CD4-positive, alpha-beta memory T cell (primary cell): Measurements from ENCODE around the gene LTA. TPM values are rescaled to one million over a fixed set of nuclear protein-coding genes. Genes with fewer than 3 reads are reported as not detected.

Source experiments
- CTCF ChIA-PET: fragments of 350-600 bp; sonication (Branson Sonifier 250); formaldehyde crosslinking; loops from one replicate; lab custom pipeline; 2021; ENCODE audit warnings: inconsistent platforms; ENCODE audit not compliant: partially characterized antibody; lab: Charles Lee
- POLR2A ChIA-PET: fragments of 350-600 bp; sonication (Branson Sonifier 250); formaldehyde crosslinking; loops from one replicate; lab custom pipeline; 2021; ENCODE audit not compliant: partially characterized antibody; lab: Charles Lee
- DNase-seq, 5 donors: peaks; one replicate each; pipeline versions ENCODE4 v3.0.0 to v3.0.0-alpha.2; 2020 to 2022; ENCODE audit warnings: mixed read lengths in 1 of 5
- H3K27ac ChIP-seq: one replicate; pipeline ENCODE4 v1.7.0; 2013; ENCODE audit warnings: low read depth, low read length
- H3K27me3 ChIP-seq: 2 replicates; pipeline ENCODE4 v1.7.0; 2013; ENCODE audit warnings: mild to moderate bottlenecking, low read length, moderate library complexity; ENCODE audit not compliant: insufficient read depth
- H3K36me3 ChIP-seq: 2 replicates; pipeline ENCODE4 v1.7.0; 2013; ENCODE audit warnings: mild to moderate bottlenecking, low read length, moderate library complexity; ENCODE audit not compliant: insufficient read depth
- H3K4me1 ChIP-seq: 2 replicates; pipeline ENCODE4 v1.7.0; 2013; ENCODE audit warnings: mild to moderate bottlenecking, low read length, moderate library complexity; ENCODE audit not compliant: insufficient read depth
- H3K4me3 ChIP-seq, 2 donors: one replicate each; pipeline ENCODE4 v1.7.0; 2013; ENCODE audit warnings: low read length in 2 of 2, mild to moderate bottlenecking in 1 of 2
- H3K9me3 ChIP-seq, 2 donors: one replicate each; pipeline ENCODE4 v1.7.0; 2013; ENCODE audit warnings: low read length in 2 of 2, control low read depth in 1 of 2; ENCODE audit not compliant: control insufficient read depth in 1 of 2
- H3K27ac Mint-ChIP-seq, 7 donors: one replicate each; pipeline ENCODE4 v1.8.0; 2020 to 2021; ENCODE audit warnings: mixed read lengths in 7 of 7, mild to moderate bottlenecking in 6 of 7, inconsistent platforms in 3 of 7, moderate library complexity in 3 of 7
- H3K27me3 Mint-ChIP-seq, 2 donors: one replicate each; pipeline ENCODE4 v1.8.0; 2020 to 2021; ENCODE audit warnings: mixed read lengths in 2 of 2
- H3K36me3 Mint-ChIP-seq, 2 donors: one replicate each; pipeline ENCODE4 v1.8.0; 2020 to 2021; ENCODE audit warnings: mixed read lengths in 2 of 2, inconsistent platforms in 1 of 2, mild to moderate bottlenecking in 1 of 2
- H3K4me1 Mint-ChIP-seq, 4 donors: one replicate each; pipeline ENCODE4 v1.8.0; 2020 to 2021; ENCODE audit warnings: mixed read lengths in 4 of 4, mild to moderate bottlenecking in 1 of 4
- H3K4me3 Mint-ChIP-seq, 8 donors: one replicate each; pipeline ENCODE4 v1.8.0; 2020 to 2021; ENCODE audit warnings: mixed read lengths in 8 of 8, mild to moderate bottlenecking in 7 of 8, moderate library complexity in 6 of 8, inconsistent platforms in 3 of 8
- H3K9me3 Mint-ChIP-seq, 8 donors: one replicate each; pipeline ENCODE4 v1.8.0; 2020 to 2021; ENCODE audit warnings: mixed read lengths in 8 of 8, mild to moderate bottlenecking in 5 of 8, inconsistent platforms in 3 of 8, moderate library complexity in 1 of 8
- intact Hi-C: fragments of 100-400 bp; cut with micrococcal nuclease; formaldehyde crosslinking; loops from one replicate; pipeline ENCODE4 v1.15.1; 2023
- polyA plus RNA-seq, 2 donors: library from polyadenylated mRNA; unstranded; fragments of 300-500 nt; fragmentation: Illumina TruSeq; gene quantifications; one replicate each; pipeline ENCODE4 v1.2.3, GENCODE V29; 2021
- total RNA-seq, 2 experiments: library from RNA; stranded (reverse); gene quantifications; one replicate each; pipeline ENCODE4 v1.2.3, GENCODE V29; 2021

The LTA gene
- total and polyA plus RNA-seq, 4 experiments from 2014 or later: 17.3 to 31.1 (median 22.6) TPM

GRCh38 chr6:31574106-31575061 lies 2.3 kb downstream of the LTA start:
- Mint-ChIP-seq H3K4me1 (peaks cover 62 to 97% (median 75%) of the 10 kb centered on the region in 4 donors), H3K36me3 (peaks cover 27 to 45% of the 10 kb centered on the region in 2 donors), H3K4me3 (peak overlapping the region; percentile 88 to 100 (median 98)), H3K27ac (peak overlapping the region; percentile 96 to 100 (median 99)), H3K9me3 (peaks cover 0 to 4% (median 0%) of the 10 kb centered on the region in 8 donors), H3K27me3 (no peaks in the 10 kb centered on the region)
- peaks cover 12% of the 10 kb centered on the region for H3K36me3 ChIP-seq
- peak in 1 of 5 donors; percentile 33 for DNase-seq
- H3K27ac ChIP-seq: peak overlapping the region; percentile 83
- CTCF ChIA-PET: interaction anchor here (1.0 to 19.7 kb wide), 6 partner anchors 19 to 256 kb away, joined by 3 to 962 read pairs (median 10); partner anchors contain the start of genes ATP6V1G2, DDX39B, LST1 and NCR3
- intact Hi-C loops: no loop called here
- peak overlapping the region; percentile 87 to 99 for H3K4me3 ChIP-seq
- no peaks in the 10 kb centered on the region for H3K27me3 ChIP-seq
- H3K9me3 ChIP-seq: no peaks in the 10 kb centered on the region
- peaks cover 82% of the 10 kb centered on the region for H3K4me1 ChIP-seq
- POLR2A ChIA-PET: interaction anchor here (0.6 to 52.5 kb wide), 10 partner anchors 8 to 377 kb away, joined by 3 to 3597 read pairs (median 5); partner anchors contain the start of genes ABHD16A, ATP6V1G2, BAG6 and DDX39B

DNA sequence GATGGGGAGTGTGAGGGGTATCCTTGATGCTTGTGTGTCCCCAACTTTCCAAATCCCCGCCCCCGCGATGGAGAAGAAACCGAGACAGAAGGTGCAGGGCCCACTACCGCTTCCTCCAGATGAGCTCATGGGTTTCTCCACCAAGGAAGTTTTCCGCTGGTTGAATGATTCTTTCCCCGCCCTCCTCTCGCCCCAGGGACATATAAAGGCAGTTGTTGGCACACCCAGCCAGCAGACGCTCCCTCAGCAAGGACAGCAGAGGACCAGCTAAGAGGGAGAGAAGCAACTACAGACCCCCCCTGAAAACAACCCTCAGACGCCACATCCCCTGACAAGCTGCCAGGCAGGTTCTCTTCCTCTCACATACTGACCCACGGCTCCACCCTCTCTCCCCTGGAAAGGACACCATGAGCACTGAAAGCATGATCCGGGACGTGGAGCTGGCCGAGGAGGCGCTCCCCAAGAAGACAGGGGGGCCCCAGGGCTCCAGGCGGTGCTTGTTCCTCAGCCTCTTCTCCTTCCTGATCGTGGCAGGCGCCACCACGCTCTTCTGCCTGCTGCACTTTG lies 3.3 kb downstream of the LTA start, which contains the start of gene TNF:
TSS of gene TNF (plus strand) at position 231 of the 567 bp plus-strand sequence. CDS start at position 408, 177 bp downstream.
- peak within 1 kb of the TSS; percentile 83 for H3K27ac ChIP-seq
- peak; percentile 71 to 92 (median 74) for DNase-seq
- ChIA-PET CTCF (interaction anchor here (0.5 to 19.7 kb wide), 7 partner anchors 18 to 255 kb away, joined by 3 to 962 read pairs (median 6); partner anchors contain the start of genes ATP6V1G2, DDX39B, LST1 and NCR3), POLR2A (interaction anchor here (0.6 to 52.5 kb wide), 15 partner anchors 7 to 1270 kb away, joined by 3 to 3597 read pairs (median 5); partner anchors contain the start of genes ABHD16A, ATP6V1G2, BAG6 and DDX39B)
- H3K4me3 ChIP-seq: peak within 1 kb of the TSS; percentile 87 to 99
- Mint-ChIP-seq H3K9me3 (peaks cover 0 to 4% (median 0%) of the 10 kb centered on the region in 8 donors), H3K36me3 (peaks cover 30 to 52% of the 10 kb centered on the region in 2 donors), H3K4me1 (peaks cover 58 to 97% (median 73%) of the 10 kb centered on the region in 4 donors), H3K27ac (peak within 1 kb of the TSS; percentile 96 to 100 (median 99)), H3K27me3 (no peaks in the 10 kb centered on the region), H3K4me3 (peak within 1 kb of the TSS; percentile 88 to 100 (median 98))
- H3K36me3 ChIP-seq: peaks cover 12% of the 10 kb centered on the region
- H3K27me3 ChIP-seq: no peaks in the 10 kb centered on the region
- H3K9me3 ChIP-seq: no peaks in the 10 kb centered on the region
- intact Hi-C loops: no loop called here
- peaks cover 82% of the 10 kb centered on the region for H3K4me1 ChIP-seq

DNA sequence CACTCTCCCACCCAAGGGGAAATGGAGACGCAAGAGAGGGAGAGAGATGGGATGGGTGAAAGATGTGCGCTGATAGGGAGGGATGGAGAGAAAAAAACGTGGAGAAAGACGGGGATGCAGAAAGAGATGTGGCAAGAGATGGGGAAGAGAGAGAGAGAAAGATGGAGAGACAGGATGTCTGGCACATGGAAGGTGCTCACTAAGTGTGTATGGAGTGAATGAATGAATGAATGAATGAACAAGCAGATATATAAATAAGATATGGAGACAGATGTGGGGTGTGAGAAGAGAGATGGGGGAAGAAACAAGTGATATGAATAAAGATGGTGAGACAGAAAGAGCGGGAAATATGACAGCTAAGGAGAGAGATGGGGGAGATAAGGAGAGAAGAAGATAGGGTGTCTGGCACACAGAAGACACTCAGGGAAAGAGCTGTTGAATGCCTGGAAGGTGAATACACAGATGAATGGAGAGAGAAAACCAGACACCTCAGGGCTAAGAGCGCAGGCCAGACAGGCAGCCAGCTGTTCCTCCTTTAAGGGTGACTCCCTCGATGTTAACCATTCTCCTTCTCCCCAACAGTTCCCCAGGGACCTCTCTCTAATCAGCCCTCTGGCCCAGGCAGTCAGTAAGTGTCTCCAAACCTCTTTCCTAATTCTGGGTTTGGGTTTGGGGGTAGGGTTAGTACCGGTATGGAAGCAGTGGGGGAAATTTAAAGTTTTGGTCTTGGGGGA lies 4.0 kb downstream of the LTA start:
- intact Hi-C loops: loop anchor here (1.0 kb wide), 1 partner anchor 8 kb away; no protein-coding TSS in a partner anchor
- Mint-ChIP-seq H3K27me3 (no peaks in the 10 kb centered on the region), H3K4me1 (peaks cover 55 to 97% (median 70%) of the 10 kb centered on the region in 4 donors), H3K9me3 (peaks cover 0 to 4% (median 0%) of the 10 kb centered on the region in 8 donors), H3K36me3 (peaks cover 37 to 58% of the 10 kb centered on the region in 2 donors), H3K4me3 (peak overlapping the region; percentile 88 to 100 (median 98)), H3K27ac (peak overlapping the region; percentile 96 to 100 (median 99))
- Histone ChIP-seq H3K36me3 (peaks cover 12% of the 10 kb centered on the region), H3K4me3 (peak overlapping the region; percentile 87 to 99), H3K27ac (peak overlapping the region; percentile 83), H3K27me3 (no peaks in the 10 kb centered on the region), H3K4me1 (peaks cover 75% of the 10 kb centered on the region), H3K9me3 (no peaks in the 10 kb centered on the region)
- ChIA-PET POLR2A (interaction anchor here (0.6 to 52.5 kb wide), 22 partner anchors 6 to 1270 kb away, joined by 3 to 3597 read pairs (median 4); partner anchors contain the start of genes ABHD16A, ATP6V1G2, BAG6 and C6orf47), CTCF (interaction anchor here (0.5 to 19.7 kb wide), 7 partner anchors 17 to 254 kb away, joined by 3 to 962 read pairs (median 5); partner anchors contain the start of genes ATP6V1G2, DDX39B, LST1 and NCR3)
- peak in 1 of 5 donors; percentile 54 for DNase-seq

DNA sequence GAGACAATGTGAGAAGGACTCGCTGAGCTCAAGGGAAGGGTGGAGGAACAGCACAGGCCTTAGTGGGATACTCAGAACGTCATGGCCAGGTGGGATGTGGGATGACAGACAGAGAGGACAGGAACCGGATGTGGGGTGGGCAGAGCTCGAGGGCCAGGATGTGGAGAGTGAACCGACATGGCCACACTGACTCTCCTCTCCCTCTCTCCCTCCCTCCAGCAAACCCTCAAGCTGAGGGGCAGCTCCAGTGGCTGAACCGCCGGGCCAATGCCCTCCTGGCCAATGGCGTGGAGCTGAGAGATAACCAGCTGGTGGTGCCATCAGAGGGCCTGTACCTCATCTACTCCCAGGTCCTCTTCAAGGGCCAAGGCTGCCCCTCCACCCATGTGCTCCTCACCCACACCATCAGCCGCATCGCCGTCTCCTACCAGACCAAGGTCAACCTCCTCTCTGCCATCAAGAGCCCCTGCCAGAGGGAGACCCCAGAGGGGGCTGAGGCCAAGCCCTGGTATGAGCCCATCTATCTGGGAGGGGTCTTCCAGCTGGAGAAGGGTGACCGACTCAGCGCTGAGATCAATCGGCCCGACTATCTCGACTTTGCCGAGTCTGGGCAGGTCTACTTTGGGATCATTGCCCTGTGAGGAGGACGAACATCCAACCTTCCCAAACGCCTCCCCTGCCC lies 4.9 kb downstream of the LTA start:
- Histone ChIP-seq H3K36me3 (peaks cover 12% of the 10 kb centered on the region), H3K4me1 (peaks cover 67% of the 10 kb centered on the region), H3K27me3 (no peaks in the 10 kb centered on the region), H3K9me3 (no peaks in the 10 kb centered on the region), H3K27ac (peak overlapping the region; percentile 83), H3K4me3 (peak overlapping the region; percentile 87 to 99)
- Mint-ChIP-seq H3K27me3 (no peaks in the 10 kb centered on the region), H3K9me3 (peaks cover 0 to 4% (median 0%) of the 10 kb centered on the region in 8 donors), H3K27ac (peak overlapping the region; percentile 96 to 100 (median 99)), H3K4me1 (peaks cover 47 to 97% (median 62%) of the 10 kb centered on the region in 4 donors), H3K4me3 (peak overlapping the region; percentile 88 to 100 (median 98)), H3K36me3 (peaks cover 46 to 65% of the 10 kb centered on the region in 2 donors)
- intact Hi-C loops: loop anchor here (1.0 kb wide), 1 partner anchor 9 kb away; no protein-coding TSS in a partner anchor
- ChIA-PET POLR2A (interaction anchor here (0.5 to 52.5 kb wide), 17 partner anchors 6 to 321 kb away, joined by 3 to 3597 read pairs (median 4); partner anchors contain the start of genes ATP6V1G2, BAG6, C6orf47 and DDX39B), CTCF (interaction anchor here (1.1 to 19.7 kb wide), 4 partner anchors 16 to 253 kb away, joined by 5 to 962 read pairs (median 300); partner anchors contain the start of genes ATP6V1G2, LST1, NCR3 and NFKBIL1)
- DNase-seq: peak in 4 of 5 donors; percentile 49 to 64 (median 58)

GRCh38 chr6:31577579-31577966 lies 5.5 kb downstream of the LTA start:
- Mint-ChIP-seq H3K9me3 (peaks cover 0 to under 1% (median 0%) of the 10 kb centered on the region in 8 donors), H3K4me1 (peaks cover 44 to 97% (median 61%) of the 10 kb centered on the region in 4 donors), H3K27me3 (no peaks in the 10 kb centered on the region), H3K36me3 (peaks cover 51 to 64% of the 10 kb centered on the region in 2 donors), H3K4me3 (peak overlapping the region; percentile 88 to 100 (median 98)), H3K27ac (peak overlapping the region; percentile 96 to 100 (median 99))
- Histone ChIP-seq H3K4me1 (peaks cover 67% of the 10 kb centered on the region), H3K4me3 (peak overlapping the region; percentile 87 to 99), H3K27me3 (no peaks in the 10 kb centered on the region), H3K27ac (peak overlapping the region; percentile 83), H3K9me3 (no peaks in the 10 kb centered on the region), H3K36me3 (peaks cover 12% of the 10 kb centered on the region)
- intact Hi-C loops: no loop called here
- CTCF ChIA-PET: interaction anchor here (1.1 to 19.7 kb wide), 4 partner anchors 16 to 252 kb away, joined by 5 to 962 read pairs (median 300); partner anchors contain the start of genes ATP6V1G2, LST1, NCR3 and NFKBIL1
- no peak for DNase-seq
- POLR2A ChIA-PET: interaction anchor here (0.5 to 52.5 kb wide), 12 partner anchors 5 to 285 kb away, joined by 3 to 3597 read pairs (median 6); partner anchors contain the start of genes ATP6V1G2, BAG6, DDX39B and GPANK1
